Heart right ventricle (tissue), 16 donors: ENCODE measurements around the gene TM6SF1. TPM values are rescaled to one million over a fixed set of nuclear protein-coding genes. Genes with fewer than 3 reads are reported as not detected.
"Not testable (repeated sequence)": the region's sequence is repeated elsewhere in the genome, so short reads cannot be mapped to it uniquely, and the experiment has no call there.

Experiments
- ATAC-seq, 8 donors: fragments of 200-7000 bp; cut with Tn5 transposase; one replicate each; pipeline ENCODE4 v1.9.1; 2020; ENCODE audit warnings: mild to moderate bottlenecking in 8 of 8, moderate library complexity in 8 of 8, moderate number of reproducible peaks in 1 of 8
- DNase-seq, 2 donors: peaks; one replicate each; pipeline ENCODE4 v3.0.0-alpha.2; 2020
- H3K27ac ChIP-seq, 10 donors: fragments of 200-600 bp; sonication (generic) in 2 of 10; one replicate each; pipeline versions ENCODE4 v1.5.0 to v1.8.0; 2020 to 2022; ENCODE audit warnings: mild to moderate bottlenecking in 3 of 10
- H3K27me3 ChIP-seq, 7 donors: fragments of 200-600 bp; one replicate each; pipeline ENCODE4 v1.8.0; 2021 to 2022; ENCODE audit warnings: mild to moderate bottlenecking in 2 of 7
- H3K36me3 ChIP-seq, 9 donors: fragments of 200-600 bp; sonication (generic) in 1 of 9; one replicate each; pipeline versions ENCODE4 v1.5.0 to v1.8.0; 2020 to 2022; ENCODE audit warnings: mild to moderate bottlenecking in 2 of 9
- H3K4me1 ChIP-seq, 9 donors: fragments of 200-600 bp; sonication (generic) in 1 of 9; one replicate each; pipeline versions ENCODE4 v1.5.0 to v1.8.0; 2020 to 2022; ENCODE audit warnings: mild to moderate bottlenecking in 4 of 9
- H3K4me3 ChIP-seq, 10 donors: fragments of 200-600 bp; sonication (generic) in 2 of 10; one replicate each; pipeline versions ENCODE4 v1.5.0 to v1.8.0; 2020 to 2022; ENCODE audit warnings: mild to moderate bottlenecking in 7 of 10, moderate library complexity in 2 of 10
- H3K9me3 ChIP-seq, 11 donors: fragments of 200-600 bp in 10 of 11; sonication (generic) in 2 of 11; one replicate each; pipeline versions ENCODE4 v1.5.0 to v1.8.0; 2013 to 2022; ENCODE audit warnings: mild to moderate bottlenecking in 2 of 11, control low read depth in 1 of 11, moderate library complexity in 1 of 11
- WGBS, 2 donors: extraction: QIAGEN DNeasy Blood & Tissue Kit; methylation state at CpG; one replicate each; pipeline ENCODE4 v1.1.7; 2013; ENCODE audit warnings: inconsistent platforms in 1 of 2; 5-methylcytosine and 5-hydroxymethylcytosine counted together
- intact Hi-C, 10 donors: fragments of 100-400 bp; cut with DNase I; formaldehyde crosslinking; loops; one replicate each; pipeline versions ENCODE4 v1.11.1 to v1.14.2; 2022
- polyA plus RNA-seq, 2 donors: library from polyadenylated mRNA; stranded (reverse); fragments of 200-250 nt; gene quantifications; one replicate each; pipeline ENCODE4 v1.2.3, GENCODE V29; 2013
- total RNA-seq, 10 donors: library from RNA; stranded (reverse); fragmentation: NEBNext Ultra II Directional in 3 of 10; extraction: Animal tissue kit (Norgen Biotek cat#: 25700) in 3 of 10; gene quantifications; one replicate each; pipeline versions ENCODE4 v1.2.1 to v1.2.4, GENCODE V29; 2021 to 2023
- TF ChIP-seq, protein P1 (sequence below), 9 donors: fragments of 200-600 bp; sonication (generic) in 2 of 9; IDR thresholded peaks; one replicate each; pipeline versions ENCODE4 v1.5.0 to v1.8.0; 2021 to 2022; ENCODE audit warnings: antibody characterized with exemption in 9 of 9, mild to moderate bottlenecking in 5 of 9, moderate library complexity in 1 of 9
- donor health status: Arrhythmogenic right ventricular cardiomyopathy.
- donor health status: ischemic (EF 13 %, LVEDD 7.1; RV severe dilation, severe dysfunction).
- donor health status: healthy with polysubstance abuse.
- donor health status: DM: no; HTN: yes; CAD: no.
- donor health status: DM: no; HTN: no; CAD: no.
- donor health status: ischemic (EF 25% LVEDD 6.9; RV normal size, moderate dysfunction).
- donor health status: ischemic (EF 25% LVEDD 5.7; RV mildly dilated, moderate dysfunction).
- donor health status: healthy.
- donor health status: DM: yes; HTN: yes; CAD: no.
- donor health status: Ischemic cardiomyopathy.
- donor health status: ischemic (EF 35%, LVEDD 5.7; RV mildly dilated, moderate dysfunction).
- donor health status: nonischemic (EF 11% LVEDD 7.7; RV severe dilation, severe dysfunction).
- donor health status: DM: yes; HTN: yes; CAD: no.
- donor health status: PGD.
- donor health status: ischemic (EF 29% LVEDD 5.4; RV normal size, mild dysfunction).
- donor health status: nonischemic (EF 23%, LVEDD 6.1; RV moderate dilation, normal function).

Gene TM6SF1
- total and polyA plus RNA-seq, 12 donors: 2.6 to 8.8 (median 4.7) TPM

DNA sequence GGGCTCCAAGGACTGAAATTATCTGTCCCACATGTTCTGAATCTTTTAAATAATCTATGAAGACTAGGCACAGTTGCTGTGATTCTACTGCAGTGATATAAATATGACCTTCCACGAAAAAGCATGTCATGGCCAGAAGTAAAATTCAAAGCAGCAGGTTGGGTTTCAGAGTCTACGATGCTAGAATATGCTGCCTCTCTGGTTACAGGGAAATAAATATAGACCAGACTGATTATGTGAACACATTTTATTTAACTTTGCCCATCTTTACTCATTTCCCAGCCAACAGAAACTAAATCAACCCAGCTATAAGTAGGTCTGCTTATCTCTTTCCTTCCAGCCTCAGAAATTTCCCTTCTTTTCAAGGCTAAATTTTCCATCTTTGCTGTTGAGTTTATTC lies 19.9 kb upstream of the TM6SF1 start:
- ATAC-seq: no peak
- WGBS, 2 donors: 61 to 63% methylated on average over 2 of the region's 2 CpGs

DNA sequence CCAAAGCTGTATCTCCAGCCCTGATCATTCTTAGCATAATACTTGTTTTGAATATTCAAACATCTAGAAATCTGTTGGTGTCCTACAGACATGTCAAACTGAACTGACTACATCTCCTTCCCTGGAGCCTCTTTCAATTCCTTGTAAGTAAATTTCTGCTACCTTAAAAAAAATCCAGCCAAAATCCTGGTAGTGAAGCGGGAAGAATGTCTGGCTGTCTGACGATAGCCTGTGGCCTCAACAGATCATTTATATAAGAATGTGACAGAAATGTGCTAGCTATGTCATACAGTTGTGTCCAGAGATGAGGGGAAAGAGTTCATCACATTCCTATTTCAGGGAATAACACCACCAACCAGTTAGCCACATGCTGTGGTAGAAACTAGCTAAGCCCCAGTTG lies 18.6 kb upstream of the TM6SF1 start:
- Histone ChIP-seq H3K27ac (no peak overlapping the region), H3K9me3 (no peaks in the 10 kb centered on the region), H3K27me3 (no peaks in the 10 kb centered on the region), H3K4me1 (peaks cover 0 to 15% (median 5%) of the 10 kb centered on the region in 9 donors), H3K36me3 (no peaks in the 10 kb centered on the region), H3K4me3 (no peak overlapping the region)
- ATAC-seq (no peak), DNase-seq (no peak)
- TF ChIP-seq, protein P1, sequence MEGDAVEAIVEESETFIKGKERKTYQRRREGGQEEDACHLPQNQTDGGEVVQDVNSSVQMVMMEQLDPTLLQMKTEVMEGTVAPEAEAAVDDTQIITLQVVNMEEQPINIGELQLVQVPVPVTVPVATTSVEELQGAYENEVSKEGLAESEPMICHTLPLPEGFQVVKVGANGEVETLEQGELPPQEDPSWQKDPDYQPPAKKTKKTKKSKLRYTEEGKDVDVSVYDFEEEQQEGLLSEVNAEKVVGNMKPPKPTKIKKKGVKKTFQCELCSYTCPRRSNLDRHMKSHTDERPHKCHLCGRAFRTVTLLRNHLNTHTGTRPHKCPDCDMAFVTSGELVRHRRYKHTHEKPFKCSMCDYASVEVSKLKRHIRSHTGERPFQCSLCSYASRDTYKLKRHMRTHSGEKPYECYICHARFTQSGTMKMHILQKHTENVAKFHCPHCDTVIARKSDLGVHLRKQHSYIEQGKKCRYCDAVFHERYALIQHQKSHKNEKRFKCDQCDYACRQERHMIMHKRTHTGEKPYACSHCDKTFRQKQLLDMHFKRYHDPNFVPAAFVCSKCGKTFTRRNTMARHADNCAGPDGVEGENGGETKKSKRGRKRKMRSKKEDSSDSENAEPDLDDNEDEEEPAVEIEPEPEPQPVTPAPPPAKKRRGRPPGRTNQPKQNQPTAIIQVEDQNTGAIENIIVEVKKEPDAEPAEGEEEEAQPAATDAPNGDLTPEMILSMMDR (IDR thresholded peaks at IDR 0.05): no peak
- intact Hi-C loops: no loop called here
- 79 to 85% methylated on average over 2 of the region's 2 CpGs for WGBS, 2 donors

More for the DNA sequence above, 19.9 kb upstream of the TM6SF1 start:
- DNase-seq: no peak
- no peak overlapping the region for H3K4me3 ChIP-seq
- peaks cover 0 to 8% (median 4%) of the 10 kb centered on the region in 9 donors for H3K4me1 ChIP-seq
- no peaks in the 10 kb centered on the region for H3K36me3 ChIP-seq
- no peaks in the 10 kb centered on the region for H3K9me3 ChIP-seq
- intact Hi-C loops: no loop called here
- TF ChIP-seq, protein P1 (IDR thresholded peaks at IDR 0.05): no peak
- H3K27me3 ChIP-seq: peaks cover 0 to 3% (median 0%) of the 10 kb centered on the region in 7 donors
- H3K27ac ChIP-seq: no peak overlapping the region

DNA sequence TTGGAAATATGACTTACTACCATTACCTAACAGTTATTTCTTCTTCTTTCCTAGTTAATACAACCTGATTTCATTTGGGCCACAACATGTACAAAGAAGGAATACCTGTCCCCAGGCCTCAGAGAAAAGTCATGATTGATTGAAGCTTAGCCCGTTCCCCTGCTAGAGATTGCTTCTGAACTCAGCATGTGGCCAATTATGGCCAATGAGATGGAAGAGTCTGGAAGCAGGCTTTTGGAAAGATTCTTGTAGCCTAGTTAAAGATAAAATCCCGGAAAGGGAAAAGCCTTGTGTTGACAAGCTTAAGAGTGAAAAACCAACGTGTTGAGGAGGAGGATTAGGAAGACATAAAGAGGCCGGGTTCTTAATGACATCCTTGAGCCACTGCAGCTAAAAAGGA lies 17.0 kb upstream of the TM6SF1 start:
- ATAC-seq (no peak), DNase-seq (no peak)
- intact Hi-C loops: no loop called here
- Histone ChIP-seq H3K4me1 (peaks cover 0 to 15% (median 5%) of the 10 kb centered on the region in 9 donors), H3K9me3 (no peaks in the 10 kb centered on the region), H3K27me3 (no peaks in the 10 kb centered on the region), H3K36me3 (no peaks in the 10 kb centered on the region), H3K4me3 (no peak overlapping the region), H3K27ac (no peak overlapping the region)
- WGBS, 2 donors: 37 to 43% methylated on average over 4 of the region's 4 CpGs
- TF ChIP-seq, protein P1 (IDR thresholded peaks at IDR 0.05): no peak

DNA sequence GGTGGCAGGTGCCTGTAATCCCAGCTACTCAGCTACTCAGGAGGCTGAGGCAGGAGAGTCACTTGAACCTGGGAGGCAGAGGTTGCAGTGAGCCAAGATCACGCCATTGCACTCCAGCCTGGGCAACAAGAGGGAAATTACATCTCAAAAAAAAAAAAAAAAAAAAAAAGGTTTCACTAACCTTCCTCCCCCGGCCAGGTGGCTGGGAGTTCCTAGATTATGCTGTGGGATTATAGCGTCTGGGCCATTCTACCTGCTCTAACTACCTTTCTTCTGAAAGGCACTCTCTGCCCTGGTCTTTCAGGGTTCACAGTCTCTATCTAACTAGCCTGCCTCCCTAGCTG lies 15.5 kb upstream of the TM6SF1 start:
- H3K4me1 ChIP-seq: peaks cover 0 to 15% (median 5%) of the 10 kb centered on the region in 9 donors
- DNase-seq, H3K9me3 ChIP-seq, H3K36me3 ChIP-seq, ATAC-seq, H3K27me3 ChIP-seq, H3K4me3 ChIP-seq, intact Hi-C loops: not testable (repeated sequence)
- 91 to 96% methylated on average over 3 of the region's 3 CpGs for WGBS, 2 donors
- H3K27ac ChIP-seq: peak overlapping the region in 4 of 10 donors; percentile 1 to 69 (median 28)

DNA sequence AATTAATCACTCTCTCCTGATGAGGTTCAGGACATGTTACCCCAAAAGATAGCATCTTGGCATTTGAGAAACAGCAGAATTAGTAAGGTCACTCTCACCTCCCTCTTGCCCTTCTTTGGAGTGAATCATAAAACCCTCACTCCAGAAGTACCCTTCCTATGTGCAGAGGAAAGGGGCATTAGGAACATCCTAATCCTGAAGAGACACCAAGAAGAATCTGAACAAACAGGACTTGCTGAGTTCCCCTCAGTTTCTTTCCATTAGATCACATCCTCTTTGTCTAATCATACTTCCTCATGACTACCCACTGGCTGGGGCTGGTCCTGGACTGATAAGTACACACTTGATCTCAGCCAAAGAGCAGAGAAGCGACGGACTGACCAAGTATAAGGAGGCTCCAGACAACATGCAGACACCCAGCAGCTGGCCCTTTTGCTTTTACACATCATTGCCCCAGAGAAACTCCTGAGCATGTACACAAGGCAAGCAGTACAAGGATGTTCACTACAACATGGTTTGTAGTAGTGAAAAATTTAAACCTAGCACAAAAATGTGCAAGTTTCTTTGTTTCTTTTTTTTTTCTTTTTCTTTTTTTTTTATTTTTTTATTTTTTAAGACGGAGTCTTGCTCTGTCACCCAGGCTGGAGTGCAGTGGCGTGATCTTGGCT lies 15.0 kb upstream of the TM6SF1 start:
- H3K4me3 ChIP-seq: no peak overlapping the region
- no peaks in the 10 kb centered on the region for H3K27me3 ChIP-seq
- DNase-seq (peak in 1 of 2 donors; percentile 28), ATAC-seq (peak; percentile 43 to 88 (median 84))
- peak overlapping the region in 4 of 10 donors; percentile 10 to 69 (median 30) for H3K27ac ChIP-seq
- H3K9me3 ChIP-seq: peaks cover 0 to 5% (median 0%) of the 10 kb centered on the region in 11 donors
- intact Hi-C loops: no loop called here
- no peaks in the 10 kb centered on the region for H3K36me3 ChIP-seq
- TF ChIP-seq, protein P1 (IDR thresholded peaks at IDR 0.05): no peak
- WGBS, 2 donors: 48 to 54% methylated on average over 4 of the region's 4 CpGs
- peaks cover 0 to 15% (median 5%) of the 10 kb centered on the region in 9 donors for H3K4me1 ChIP-seq
